Activated B cell treated with CpG ODN at 0.5 μM for 24 hours (primary cell): ENCODE data around the gene ATG16L2. TPM values are rescaled to one million over a fixed set of nuclear protein-coding genes. Genes with fewer than 3 reads are reported as not detected.

Source experiments
- ATAC-seq: fragments of 200-7000 bp; cut with Tn5 transposase; one replicate; pipeline ENCODE4 v1.10.0; 2021; ENCODE audit warnings: low read depth, mild to moderate bottlenecking, moderate library complexity
- CTCF ChIA-PET: fragments of 350-600 bp; sonication (Branson Sonifier 250); formaldehyde crosslinking; loops from one replicate; lab custom pipeline; 2021; ENCODE audit warnings: antibody characterized with exemption; lab: Charles Lee
- POLR2A ChIA-PET: fragments of 350-600 bp; sonication (Branson Sonifier 250); formaldehyde crosslinking; loops from one replicate; lab custom pipeline; 2021; ENCODE audit warnings: antibody characterized with exemption; lab: Charles Lee
- DNase-seq: peaks from one replicate; pipeline ENCODE4 v3.0.0; 2022
- H3K27ac Mint-ChIP-seq: one replicate; pipeline ENCODE4 v1.8.0; 2020; ENCODE audit warnings: mixed read lengths
- H3K27me3 Mint-ChIP-seq: one replicate; pipeline ENCODE4 v1.8.0; 2021; ENCODE audit warnings: mixed read lengths
- H3K36me3 Mint-ChIP-seq: one replicate; pipeline ENCODE4 v1.8.0; 2021; ENCODE audit warnings: low read depth, mixed read lengths
- H3K4me1 Mint-ChIP-seq: one replicate; pipeline ENCODE4 v1.8.0; 2021; ENCODE audit warnings: mixed read lengths
- H3K4me3 Mint-ChIP-seq: one replicate; pipeline ENCODE4 v1.8.0; 2020; ENCODE audit warnings: mild to moderate bottlenecking, mixed read lengths
- H3K9me3 Mint-ChIP-seq: one replicate; pipeline ENCODE4 v1.8.0; 2020; ENCODE audit warnings: mixed read lengths
- intact Hi-C: fragments of 100-400 bp; cut with micrococcal nuclease; formaldehyde crosslinking; loops from one replicate; pipeline ENCODE4 v1.15.1; 2024
- total RNA-seq: library from RNA; stranded (reverse); gene quantifications from 2 replicates; pipeline ENCODE4 v1.2.3, GENCODE V29; 2022
- TF ChIP-seq, protein P1 (sequence below): fragments of 200-600 bp; IDR thresholded peaks from one replicate; pipeline ENCODE4 v1.8.0; 2022; ENCODE audit warnings: antibody characterized with exemption, mild to moderate bottlenecking

The ATG16L2 gene
- total RNA-seq, 1 donor from 2014 or later = 96.7 TPM

DNA sequence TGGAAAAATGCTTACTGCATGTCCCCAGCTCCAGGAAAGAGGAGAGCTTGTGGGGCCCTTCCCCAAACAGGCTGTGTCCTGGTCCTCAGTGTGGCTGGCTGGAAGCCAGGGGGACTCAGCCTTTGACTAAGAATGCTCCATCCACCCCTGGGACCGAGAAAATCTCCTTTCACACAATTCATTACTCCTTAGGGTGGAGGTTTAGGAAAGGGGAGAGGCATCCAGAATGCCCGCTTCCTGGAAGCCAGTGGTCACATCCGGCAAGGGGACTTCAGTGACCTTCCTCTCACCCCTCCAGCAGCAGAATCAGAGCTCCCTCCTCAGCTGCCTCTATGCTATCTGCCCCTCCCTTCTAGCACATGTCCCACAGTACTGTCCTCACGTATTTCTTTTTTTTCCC, 21.9 kb downstream of the ATG16L2 start:
- TF ChIP-seq, protein P1, sequence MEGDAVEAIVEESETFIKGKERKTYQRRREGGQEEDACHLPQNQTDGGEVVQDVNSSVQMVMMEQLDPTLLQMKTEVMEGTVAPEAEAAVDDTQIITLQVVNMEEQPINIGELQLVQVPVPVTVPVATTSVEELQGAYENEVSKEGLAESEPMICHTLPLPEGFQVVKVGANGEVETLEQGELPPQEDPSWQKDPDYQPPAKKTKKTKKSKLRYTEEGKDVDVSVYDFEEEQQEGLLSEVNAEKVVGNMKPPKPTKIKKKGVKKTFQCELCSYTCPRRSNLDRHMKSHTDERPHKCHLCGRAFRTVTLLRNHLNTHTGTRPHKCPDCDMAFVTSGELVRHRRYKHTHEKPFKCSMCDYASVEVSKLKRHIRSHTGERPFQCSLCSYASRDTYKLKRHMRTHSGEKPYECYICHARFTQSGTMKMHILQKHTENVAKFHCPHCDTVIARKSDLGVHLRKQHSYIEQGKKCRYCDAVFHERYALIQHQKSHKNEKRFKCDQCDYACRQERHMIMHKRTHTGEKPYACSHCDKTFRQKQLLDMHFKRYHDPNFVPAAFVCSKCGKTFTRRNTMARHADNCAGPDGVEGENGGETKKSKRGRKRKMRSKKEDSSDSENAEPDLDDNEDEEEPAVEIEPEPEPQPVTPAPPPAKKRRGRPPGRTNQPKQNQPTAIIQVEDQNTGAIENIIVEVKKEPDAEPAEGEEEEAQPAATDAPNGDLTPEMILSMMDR = no peak
- Mint-ChIP-seq H3K36me3 (peaks cover 90% of the 10 kb centered on the region), H3K9me3 (no peaks in the 10 kb centered on the region), H3K4me1 (peaks cover 4% of the 10 kb centered on the region), H3K4me3 (no peak overlapping the region), H3K27me3 (no peaks in the 10 kb centered on the region), H3K27ac (peak overlapping the region; percentile 46)
- no peak for ATAC-seq
- ChIA-PET CTCF (interaction anchor here (3.5 kb wide), 1 partner anchor 341 kb away, joined by 15 read pairs; no protein-coding TSS in a partner anchor), POLR2A (interaction anchor here (0.7 kb wide), 3 partner anchors 85 to 322 kb away, joined by 5 to 7 read pairs (median 5); no protein-coding TSS in a partner anchor)
- no peak for DNase-seq
- intact Hi-C loops = no loop called here

DNA sequence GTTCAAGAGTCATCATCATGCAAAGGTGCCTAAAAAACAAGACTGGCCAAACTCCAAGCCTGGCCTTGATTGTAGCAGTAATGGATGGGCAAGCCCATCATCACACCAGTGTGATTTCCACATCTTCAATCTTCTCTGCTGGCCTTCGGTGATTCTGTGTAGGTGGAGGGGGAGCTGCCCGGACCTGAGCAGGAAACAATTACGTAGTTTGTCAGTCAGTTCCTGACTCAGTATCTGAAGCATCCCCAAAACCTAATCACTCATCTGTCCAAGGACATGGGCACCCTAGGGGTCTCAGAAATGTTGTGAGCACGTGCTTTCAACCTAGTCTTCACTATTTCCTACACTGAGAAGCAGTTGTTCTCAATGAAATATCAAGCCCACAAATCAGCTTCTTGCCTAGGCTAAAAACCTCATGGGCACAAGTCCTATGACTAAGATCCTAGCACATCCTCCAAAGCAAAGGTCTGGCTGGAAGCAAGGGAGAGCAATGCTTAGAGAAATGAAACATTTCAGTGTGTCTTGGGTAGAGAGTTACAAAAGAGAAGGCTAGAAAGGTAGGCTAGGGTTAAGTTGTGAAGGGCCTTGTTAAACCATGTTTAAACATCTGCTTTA, 24.6 kb downstream of the ATG16L2 start:
- TF ChIP-seq, protein P1 = no peak
- H3K4me1 Mint-ChIP-seq = no peaks in the 10 kb centered on the region
- intact Hi-C loops = no loop called here
- no peak overlapping the region for H3K4me3 Mint-ChIP-seq
- H3K27me3 Mint-ChIP-seq = no peaks in the 10 kb centered on the region
- ChIA-PET POLR2A (no interaction called here), CTCF (no interaction called here)
- DNase-seq (no peak), ATAC-seq (no peak)
- H3K27ac Mint-ChIP-seq = peak overlapping the region; percentile 42
- H3K36me3 Mint-ChIP-seq = peaks cover 96% of the 10 kb centered on the region
- H3K9me3 Mint-ChIP-seq = no peaks in the 10 kb centered on the region

DNA sequence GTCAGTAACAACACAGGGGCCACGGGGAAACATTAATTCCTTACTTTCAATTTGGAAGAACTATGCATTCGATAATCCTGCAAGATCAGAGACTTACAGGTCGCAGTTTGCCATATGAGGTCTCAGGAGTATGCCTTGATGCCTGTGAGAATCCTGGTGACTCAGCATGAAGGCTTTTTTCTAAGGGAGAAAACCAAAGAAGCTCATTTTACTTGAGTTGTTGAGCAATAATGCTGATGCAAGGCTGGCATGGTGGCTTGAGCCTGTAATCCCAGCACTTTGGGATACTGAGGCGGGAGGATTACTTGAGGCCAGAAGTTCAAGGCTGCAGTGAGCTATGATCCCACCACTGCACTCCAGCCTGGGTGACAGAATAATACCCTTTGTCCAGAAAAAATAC, 26.6 kb downstream of the ATG16L2 start:
- Mint-ChIP-seq H3K36me3 (peaks cover 95% of the 10 kb centered on the region), H3K4me1 (peaks cover 4% of the 10 kb centered on the region), H3K4me3 (no peak overlapping the region), H3K27ac (peak overlapping the region; percentile 10), H3K9me3 (no peaks in the 10 kb centered on the region), H3K27me3 (no peaks in the 10 kb centered on the region)
- intact Hi-C loops = no loop called here
- TF ChIP-seq, protein P1 = no peak
- ChIA-PET CTCF (interaction anchor here (1.2 kb wide), 1 partner anchor 302 kb away, joined by 3 read pairs; the partner anchor contains the start of gene FCHSD2), POLR2A (interaction anchor here (0.6 to 0.8 kb wide), 2 partner anchors 115 to 336 kb away, joined by 3 read pairs; no protein-coding TSS in a partner anchor)
- DNase-seq = no peak
- no peak for ATAC-seq

DNA sequence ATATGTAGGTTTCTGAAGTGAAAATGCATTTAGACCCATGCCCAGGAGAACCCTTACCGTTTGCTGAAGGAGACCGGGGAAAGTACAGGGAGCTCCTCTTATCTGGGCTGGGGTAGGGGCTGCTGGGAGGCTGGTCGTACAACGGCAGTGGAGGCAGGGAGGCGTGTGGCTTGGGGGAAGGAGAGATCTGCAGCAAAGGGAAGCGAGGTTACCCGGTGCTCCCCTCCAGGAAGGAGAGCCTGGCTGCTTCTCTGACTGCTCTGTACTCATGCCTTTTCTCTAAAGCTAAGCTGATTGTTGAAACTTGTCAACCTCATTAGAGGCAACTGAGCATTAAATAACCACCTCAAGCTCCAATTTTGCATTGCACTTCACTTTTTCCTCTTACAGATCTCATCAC, 27.2 kb downstream of the ATG16L2 start:
- H3K27ac Mint-ChIP-seq = peak overlapping the region; percentile 59
- H3K4me1 Mint-ChIP-seq = peaks cover 4% of the 10 kb centered on the region
- TF ChIP-seq, protein P1 = no peak
- ATAC-seq (no peak), DNase-seq (no peak)
- H3K36me3 Mint-ChIP-seq = peaks cover 94% of the 10 kb centered on the region
- no peaks in the 10 kb centered on the region for H3K27me3 Mint-ChIP-seq
- intact Hi-C loops = no loop called here
- no peaks in the 10 kb centered on the region for H3K9me3 Mint-ChIP-seq
- CTCF ChIA-PET = interaction anchor here (0.7 kb wide), 1 partner anchor 77 kb away, joined by 3 read pairs; no protein-coding TSS in a partner anchor
- POLR2A ChIA-PET = interaction anchor here (0.8 kb wide), 1 partner anchor 335 kb away, joined by 3 read pairs; no protein-coding TSS in a partner anchor
- H3K4me3 Mint-ChIP-seq = no peak overlapping the region

DNA sequence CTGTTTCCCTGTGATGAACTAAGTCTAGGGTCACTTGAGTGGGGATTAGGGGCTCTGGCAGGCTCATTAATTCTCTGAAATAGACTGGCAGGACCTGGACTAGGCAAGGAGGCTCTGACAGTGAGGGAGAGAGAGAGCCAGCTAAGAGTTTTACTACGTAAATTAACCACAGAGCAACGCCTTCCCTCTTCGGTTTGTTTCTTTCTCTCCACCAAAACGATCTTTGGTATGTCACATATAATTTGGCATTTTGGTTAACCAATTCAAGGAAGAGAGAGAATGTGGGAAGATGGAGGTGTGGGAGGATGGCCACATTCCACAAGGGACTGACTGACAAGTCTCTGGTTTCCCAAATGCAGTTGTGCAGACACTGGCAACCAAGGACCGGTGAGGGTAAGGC, 27.9 kb downstream of the ATG16L2 start:
- peaks cover 4% of the 10 kb centered on the region for H3K4me1 Mint-ChIP-seq
- H3K36me3 Mint-ChIP-seq = peaks cover 94% of the 10 kb centered on the region
- H3K27ac Mint-ChIP-seq = peak overlapping the region; percentile 41
- ChIA-PET CTCF (no interaction called here), POLR2A (no interaction called here)
- no peak for ATAC-seq
- TF ChIP-seq, protein P1 = no peak
- no peaks in the 10 kb centered on the region for H3K27me3 Mint-ChIP-seq
- H3K9me3 Mint-ChIP-seq = no peaks in the 10 kb centered on the region
- no peak for DNase-seq
- intact Hi-C loops = no loop called here
- H3K4me3 Mint-ChIP-seq = no peak overlapping the region
